GM10847 (cell line): ENCODE results near the gene THAP6.

Experiments used
- POLR2A ChIP-seq: IDR thresholded peaks from 2 replicates; pipeline ENCODE4 v1.6.1; 2011; ENCODE audit not compliant: insufficient read length; ENCODE audit errors: extremely low read depth

THAP6 gene, protein sequence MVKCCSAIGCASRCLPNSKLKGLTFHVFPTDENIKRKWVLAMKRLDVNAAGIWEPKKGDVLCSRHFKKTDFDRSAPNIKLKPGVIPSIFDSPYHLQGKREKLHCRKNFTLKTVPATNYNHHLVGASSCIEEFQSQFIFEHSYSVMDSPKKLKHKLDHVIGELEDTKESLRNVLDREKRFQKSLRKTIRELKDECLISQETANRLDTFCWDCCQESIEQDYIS

GRCh38 chr4:75514131-75514948 lies at the start of gene THAP6, which contains the start of gene RCHY1:
THAP6 (plus strand) TSS chr4:75514473; CDS start chr4:75515453, 980 bp downstream.
RCHY1 (minus strand) TSS chr4:75514403; CDS start chr4:75514286, 117 bp downstream.
- TF ChIP-seq POLR2A = peak; percentile 84

DNA sequence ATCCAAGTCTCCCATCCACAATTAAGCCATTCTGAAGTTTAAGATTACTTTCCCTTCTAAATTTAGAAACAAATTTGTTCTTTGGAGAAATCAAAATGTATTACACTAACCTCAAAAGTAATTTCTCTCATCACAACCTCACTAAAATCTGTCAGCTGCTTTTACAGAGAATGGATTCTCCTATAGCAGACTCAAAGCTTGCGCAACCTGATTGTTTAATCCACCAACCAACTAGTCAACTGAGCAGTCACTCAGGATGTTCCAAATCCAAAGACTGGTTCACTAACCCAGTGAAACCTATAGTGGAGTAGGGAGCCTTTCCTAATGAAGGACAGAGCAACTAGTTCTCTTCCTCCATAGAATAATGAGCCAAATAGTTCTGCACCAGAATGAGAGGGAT lies 44.4 kb upstream of the THAP6 start:
- no peak for TF ChIP-seq POLR2A

DNA sequence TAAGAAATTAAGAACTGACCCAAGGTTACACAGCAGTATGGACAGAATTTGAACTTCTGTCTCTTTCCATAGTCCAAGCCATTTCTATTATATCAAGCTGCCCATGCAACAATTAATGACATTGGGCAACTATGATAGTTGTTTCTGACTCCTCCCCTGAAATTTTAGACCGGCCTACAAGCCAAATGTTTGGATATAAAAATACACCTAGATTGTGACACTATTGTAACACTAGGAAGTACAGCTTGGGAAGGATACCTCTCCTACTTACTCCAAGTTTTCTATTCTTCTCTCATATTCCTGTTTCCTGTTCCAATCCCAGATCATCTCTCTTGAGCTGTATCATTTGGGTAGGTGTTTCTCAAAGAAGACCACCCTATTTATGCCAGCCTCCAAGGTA lies 43.5 kb upstream of the THAP6 start:
- TF ChIP-seq POLR2A = no peak

DNA sequence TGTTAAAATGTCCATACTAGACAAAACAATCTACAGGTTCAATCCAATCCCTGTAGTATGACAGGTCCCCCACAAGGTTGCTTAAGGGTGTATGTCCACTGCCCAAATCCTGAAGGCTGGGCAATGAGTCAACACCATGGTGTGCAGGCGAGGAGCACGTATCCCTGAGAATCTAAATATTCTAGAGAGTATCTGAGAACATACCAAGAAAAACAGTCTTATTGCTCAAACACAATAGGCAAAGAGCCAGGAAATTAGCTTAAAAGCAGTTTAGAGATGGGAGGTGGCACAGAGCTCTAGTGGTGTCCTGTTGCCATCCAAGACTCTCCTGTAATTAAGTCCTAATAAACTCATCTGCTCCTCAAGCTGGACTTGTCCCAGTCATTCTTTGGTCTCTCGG lies 37.1 kb upstream of the THAP6 start:
- no peak for TF ChIP-seq POLR2A

DNA sequence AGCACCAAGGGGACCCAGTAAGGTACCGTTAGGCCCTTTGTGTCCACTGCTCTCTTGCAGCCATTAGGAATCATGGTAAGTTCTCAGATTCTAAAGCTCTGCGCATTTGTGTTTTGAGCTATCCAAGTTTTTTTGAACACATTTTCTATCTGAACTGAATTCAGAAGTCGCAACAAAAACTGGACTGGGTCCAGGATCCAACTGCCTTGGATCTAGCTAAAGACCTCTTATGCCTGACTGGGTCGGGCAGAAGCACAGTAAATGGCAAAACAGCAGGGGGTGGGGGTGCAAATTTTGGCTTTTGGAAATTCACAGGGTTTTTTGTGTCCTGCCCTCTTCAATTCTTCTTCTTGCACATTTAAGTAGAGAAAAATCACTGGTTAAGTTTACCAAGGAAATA lies 30.1 kb upstream of the THAP6 start:
- no peak for TF ChIP-seq POLR2A

GRCh38 chr4:75490155-75490554 lies 24.1 kb upstream of the THAP6 start:
- TF ChIP-seq POLR2A = no peak

DNA sequence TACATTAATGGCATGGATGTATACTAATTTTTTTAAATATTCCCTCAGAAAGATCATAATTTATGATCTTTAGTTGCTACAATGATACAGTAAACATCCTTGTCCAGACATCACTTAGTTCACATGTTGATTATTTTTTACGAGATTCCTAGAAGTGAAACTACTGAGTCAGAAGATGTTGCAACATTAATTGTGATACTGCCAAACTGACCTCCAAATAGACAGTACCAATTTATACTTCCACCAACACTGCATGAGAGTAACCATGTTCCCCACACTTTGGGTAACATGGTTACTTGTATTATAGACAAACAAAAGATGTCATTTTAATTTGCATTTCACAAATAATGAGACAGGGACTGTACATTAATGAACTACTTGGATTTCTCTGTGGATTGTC lies 19.7 kb upstream of the THAP6 start:
- no peak for TF ChIP-seq POLR2A

DNA sequence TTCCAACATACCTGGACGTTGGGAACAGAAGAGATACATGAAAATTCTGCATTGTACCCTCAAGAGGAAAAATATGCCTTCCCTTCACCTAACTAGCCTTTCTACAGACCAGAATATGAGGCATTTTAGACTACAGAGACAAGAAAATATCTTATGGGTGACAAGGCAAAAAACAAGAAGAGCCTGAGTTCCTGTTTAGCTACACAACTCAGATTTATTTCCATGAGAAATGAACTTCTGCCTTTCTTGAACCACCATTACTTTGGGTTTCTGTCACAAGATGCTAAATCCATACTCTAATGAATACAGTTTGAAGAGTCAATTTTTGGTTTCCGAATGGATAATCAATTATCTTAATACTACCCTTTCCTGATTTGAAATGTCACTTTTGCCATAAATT lies 18.8 kb upstream of the THAP6 start:
- TF ChIP-seq POLR2A = no peak

DNA sequence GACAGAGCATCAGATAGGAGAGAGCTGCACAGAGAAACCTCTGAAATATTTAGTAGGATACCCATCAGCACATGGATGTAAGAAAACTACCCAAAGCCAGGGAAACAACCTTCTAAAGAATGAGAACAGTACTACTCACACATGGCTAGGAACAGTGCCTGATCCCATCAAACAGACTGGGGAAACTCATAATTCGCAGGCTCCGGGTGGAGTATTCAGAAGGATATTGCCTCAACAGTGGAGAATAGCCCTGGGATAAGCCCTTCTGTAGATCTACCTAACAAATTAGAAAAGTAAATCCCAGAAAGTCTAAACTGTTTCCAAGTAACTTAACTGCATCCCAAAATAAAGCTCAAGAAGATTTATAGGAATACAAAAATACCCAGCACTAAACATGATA lies 17.9 kb upstream of the THAP6 start:
- no peak for TF ChIP-seq POLR2A

DNA sequence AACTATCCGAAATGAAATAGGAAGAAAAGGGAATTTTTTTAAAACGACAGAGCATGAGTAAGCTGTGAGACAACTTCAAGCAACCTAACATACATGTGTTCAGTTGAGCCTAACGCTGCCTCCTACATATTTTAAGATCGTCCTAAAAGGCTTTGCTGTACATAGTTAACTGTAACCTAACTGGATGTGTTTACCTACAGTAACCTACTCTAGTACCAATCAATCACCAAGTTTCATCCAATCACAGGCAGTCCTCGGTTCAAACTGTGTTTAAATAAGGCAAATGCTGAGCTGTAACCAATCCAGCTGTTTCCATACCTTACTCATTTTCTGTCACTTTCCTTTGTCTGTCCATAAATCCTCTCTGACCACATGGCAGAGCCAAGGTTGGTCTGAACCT lies 17.1 kb upstream of the THAP6 start:
- TF ChIP-seq POLR2A = no peak

- no peak for TF ChIP-seq POLR2A
Observed at GRCh38 chr4:75498041-75498440, 16.2 kb upstream of the THAP6 start.

DNA sequence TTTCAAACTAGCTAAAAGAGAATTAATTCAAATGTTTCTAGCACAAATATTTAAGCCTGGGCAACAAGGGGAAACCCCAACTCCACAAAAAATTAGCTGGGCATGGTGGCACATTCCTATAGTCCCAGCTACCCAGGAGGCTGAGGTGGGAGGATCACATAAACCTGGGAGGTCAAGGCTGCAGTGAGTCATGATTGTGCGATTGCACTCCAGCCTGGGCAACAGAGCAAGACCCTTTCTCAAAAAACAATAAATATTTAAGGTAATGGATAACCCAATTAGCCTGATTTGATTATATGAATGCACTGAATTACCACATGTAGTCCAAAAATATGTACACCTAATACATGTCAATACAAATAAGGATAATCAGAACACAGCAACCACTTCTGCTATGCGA lies 14.4 kb upstream of the THAP6 start:
- TF ChIP-seq POLR2A = no peak

GRCh38 chr4:75502671-75503070 lies 11.6 kb upstream of the THAP6 start:
- no peak for TF ChIP-seq POLR2A

DNA sequence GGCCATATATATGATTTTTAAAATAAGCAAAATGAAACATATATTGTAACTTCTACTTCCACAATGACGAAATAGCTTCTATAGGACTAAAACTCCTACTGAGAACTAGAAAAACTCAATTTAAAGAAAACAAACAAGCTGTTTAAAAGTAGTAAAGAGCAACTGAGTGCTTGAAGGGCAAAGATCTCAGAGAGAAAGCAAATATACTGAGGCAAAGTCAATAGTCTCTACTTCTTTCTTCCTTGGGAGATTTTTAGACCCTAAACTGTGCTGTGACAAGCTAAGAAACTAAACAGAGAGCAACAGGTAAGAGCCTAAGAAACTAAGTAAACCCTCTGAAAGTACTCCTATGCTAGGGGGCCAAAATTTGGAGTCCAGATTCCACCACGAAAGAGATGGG lies 8.6 kb upstream of the THAP6 start:
- no peak for TF ChIP-seq POLR2A

DNA sequence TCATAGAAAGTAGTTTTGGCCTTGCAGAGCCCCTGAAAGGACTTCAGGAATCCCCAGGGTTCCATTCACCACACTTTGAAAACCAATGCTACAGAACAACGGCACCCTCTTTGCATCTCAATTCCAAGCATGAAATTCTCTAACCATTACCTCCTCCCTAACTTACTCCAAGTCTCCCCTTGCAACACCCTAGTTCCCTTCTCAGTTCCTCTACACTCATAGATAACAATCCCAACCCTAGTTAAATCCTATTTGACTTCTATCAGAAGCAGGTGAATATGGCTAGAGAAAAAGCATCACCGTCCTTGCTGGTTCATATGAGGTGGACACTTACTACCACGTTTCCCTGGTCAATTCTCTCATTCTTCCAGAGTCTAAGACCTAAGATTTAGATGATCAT lies 2.4 kb upstream of the THAP6 start:
- no peak for TF ChIP-seq POLR2A

GRCh38 chr4:75512386-75513211 lies 1.7 kb upstream of the THAP6 start:
- TF ChIP-seq POLR2A = no peak
